NB4 (cell line): Measurements from ENCODE around the gene SMAD3.
A peak's percentile ranks its signal among the peaks of the same experiment; 100 is the strongest.
"Not testable (repeated sequence)": the region's sequence is repeated elsewhere in the genome, so short reads cannot be mapped to it uniquely, and the experiment has no call there.

Experiments
- DNase-seq: peaks from one replicate; pipeline ENCODE4 v3.0.0; 2010; ENCODE audit warnings: low read depth
- H3K4me3 ChIP-seq: one replicate; pipeline ENCODE4 v1.5.1; 2011; ENCODE audit warnings: mild to moderate bottlenecking, low read depth, low read length, moderate library complexity
- CTCF ChIP-seq: IDR thresholded peaks from one replicate; pipeline ENCODE4 v1.5.1; 2012; ENCODE audit warnings: low read depth, low read length
- MAX ChIP-seq: IDR thresholded peaks from 2 replicates; pipeline ENCODE4 v1.6.1; 2011; ENCODE audit warnings: low read depth, low read length
- MYC ChIP-seq: IDR thresholded peaks from 2 replicates; pipeline ENCODE4 v1.6.1; 2011; ENCODE audit warnings: low read depth, low read length
- POLR2A ChIP-seq: IDR thresholded peaks from 2 replicates; pipeline ENCODE4 v1.6.1; 2011; ENCODE audit warnings: mild to moderate bottlenecking; ENCODE audit not compliant: insufficient read length; ENCODE audit errors: extremely low read depth

The SMAD3 gene

GRCh38 chr15:67118808-67119207 is 53.4 kb downstream of the SMAD3 start:
- DNase-seq, result no peak
- no peak overlapping the region for H3K4me3 ChIP-seq
- no peak for TF ChIP-seq MYC
- TF ChIP-seq MAX, result no peak
- no peak for TF ChIP-seq POLR2A
- TF ChIP-seq CTCF, result no peak

GRCh38 chr15:67119238-67119846 is 53.9 kb downstream of the SMAD3 start:
- TF ChIP-seq CTCF (no peak), MAX (no peak), MYC (no peak), POLR2A (no peak)
- no peak for DNase-seq

GRCh38 chr15:67120009-67120838 is 54.8 kb downstream of the SMAD3 start:
- no peak overlapping the region for H3K4me3 ChIP-seq
- no peak for TF ChIP-seq MAX
- TF ChIP-seq CTCF, result no peak
- TF ChIP-seq POLR2A, result no peak
- TF ChIP-seq MYC, result no peak
- peak; percentile 63 for DNase-seq

More at GRCh38 chr15:67119238-67119846, 53.9 kb downstream of the SMAD3 start:
- H3K4me3 ChIP-seq, result no peak overlapping the region

GRCh38 chr15:67120839-67121643 is 55.6 kb downstream of the SMAD3 start:
- peak; percentile 75 for DNase-seq
- no peak overlapping the region for H3K4me3 ChIP-seq
- TF ChIP-seq MAX (peak; percentile 60; the same call in 1 of the 2 replicates), MYC (no peak; the same call in 1 of the 2 replicates)

GRCh38 chr15:67121644-67122605 is 56.5 kb downstream of the SMAD3 start:
- DNase-seq, result no peak
- TF ChIP-seq CTCF (no peak), MYC (no peak), POLR2A (no peak), MAX (no peak)
- H3K4me3 ChIP-seq, result no peak overlapping the region

GRCh38 chr15:67122816-67123215 is 57.4 kb downstream of the SMAD3 start:
- DNase-seq, H3K4me3 ChIP-seq: not testable (repeated sequence)

- not testable (repeated sequence) for DNase-seq, H3K4me3 ChIP-seq
Measured at GRCh38 chr15:67123291-67123690, 57.9 kb downstream of the SMAD3 start.
